DOHH2 (cell line): ENCODE data around the gene HSPA2.
"Not testable (repeated sequence)": the region's sequence is repeated elsewhere in the genome, so short reads cannot be mapped to it uniquely, and the experiment has no call there.

Experiments
- H3F3A ChIP-seq: fragments of 200-600 bp; sonication (generic), shearing (Covaris generic); 2 replicates; pipeline ENCODE4 v1.6.0; 2016; ENCODE audit warnings: antibody characterized with exemption, mild to moderate bottlenecking; ENCODE audit not compliant: control insufficient read depth, insufficient read depth
- H3K27ac ChIP-seq: fragments of 200-600 bp; sonication (generic); 2 replicates; pipeline ENCODE4 v1.5.1; 2014; ENCODE audit warnings: low read depth, mild to moderate bottlenecking, low read length, moderate library complexity
- H3K27me3 ChIP-seq: fragments of 200-600 bp; sonication (generic); 2 replicates; pipeline ENCODE4 v1.6.1; 2014; ENCODE audit warnings: mild to moderate bottlenecking, low read length, mixed read lengths; ENCODE audit not compliant: control insufficient read depth
- H3K36me3 ChIP-seq: fragments of 200-600 bp; sonication (generic); 2 replicates; pipeline ENCODE4 v1.6.1; 2014; ENCODE audit warnings: mild to moderate bottlenecking, low read length, moderate library complexity, mixed read lengths; ENCODE audit not compliant: control insufficient read depth
- H3K4me1 ChIP-seq: fragments of 200-600 bp; sonication (generic); 2 replicates; pipeline ENCODE4 v1.6.1; 2014; ENCODE audit warnings: mild to moderate bottlenecking, low read length, mixed read lengths; ENCODE audit not compliant: control insufficient read depth
- H3K4me2 ChIP-seq: fragments of 200-600 bp; sonication (generic); 2 replicates; pipeline ENCODE4 v1.6.0; 2014; ENCODE audit warnings: mild to moderate bottlenecking, low read length, moderate library complexity
- H3K4me3 ChIP-seq: fragments of 200-600 bp; sonication (generic); 2 replicates; pipeline ENCODE4 v1.5.1; 2014; ENCODE audit warnings: mild to moderate bottlenecking, low read length, mixed read lengths
- H3K79me2 ChIP-seq: fragments of 200-600 bp; sonication (generic); 2 replicates; pipeline ENCODE4 v1.6.1; 2014; ENCODE audit warnings: mild to moderate bottlenecking, low read length, mixed read lengths; ENCODE audit not compliant: control insufficient read depth
- H3K9me2 ChIP-seq: fragments of 200-600 bp; sonication (generic); replicated peaks from 2 replicates; pipeline ENCODE4 v1.6.1; 2014; ENCODE audit warnings: mild to moderate bottlenecking, low read length, mixed read lengths; ENCODE audit not compliant: control insufficient read depth
- H3K9me3 ChIP-seq: fragments of 200-600 bp; sonication (generic); 2 replicates; pipeline ENCODE4 v1.6.1; 2014; ENCODE audit warnings: antibody characterized with exemption, low read length, mixed read lengths; ENCODE audit not compliant: control insufficient read depth, insufficient read depth
- H4K20me1 ChIP-seq: fragments of 200-600 bp; sonication (generic); 2 replicates; pipeline ENCODE4 v1.6.0; 2014; ENCODE audit warnings: low read depth, mild to moderate bottlenecking, antibody characterized with exemption, low read length, moderate library complexity; ENCODE audit not compliant: control insufficient read depth, insufficient read depth
- CTCF ChIP-seq: fragments of 200-600 bp; sonication (generic); IDR thresholded peaks from one replicate; pipeline ENCODE4 v1.5.1; 2014; ENCODE audit warnings: antibody characterized with exemption, mild to moderate bottlenecking, low read depth, low read length; ENCODE audit not compliant: poor library complexity, severe bottlenecking
- EZH2phosphoT487 ChIP-seq: fragments of 200-600 bp; sonication (generic); IDR thresholded peaks from 2 replicates; pipeline ENCODE4 v1.6.1; 2017; ENCODE audit warnings: borderline replicate concordance, mild to moderate bottlenecking, antibody characterized with exemption, low read length, moderate library complexity, mixed read lengths

The HSPA2 gene

GRCh38 chr14:64515053-64515452 is 25.5 kb upstream of the HSPA2 start:
- Histone ChIP-seq H3K4me3 (no peak overlapping the region), H3K36me3 (peaks cover 37% of the 10 kb centered on the region), H3K27me3 (no peaks in the 10 kb centered on the region), H3K4me1 (peaks cover 17% of the 10 kb centered on the region), H3K4me2 (no peak overlapping the region), H3K9me3 (no peaks in the 10 kb centered on the region), H4K20me1 (peaks cover 33% of the 10 kb centered on the region), H3K27ac (no peak overlapping the region), H3K79me2 (peaks cover 97% of the 10 kb centered on the region), H3F3A (peaks cover 8% of the 10 kb centered on the region), H3K9me2 (no peaks in the 10 kb centered on the region)
- TF ChIP-seq CTCF (no peak), EZH2phosphoT487 (no peak)

GRCh38 chr14:64516969-64517368 is 23.6 kb upstream of the HSPA2 start:
- no peak overlapping the region for H3K4me3 ChIP-seq
- no peak overlapping the region for H3K4me2 ChIP-seq
- H3K36me3 ChIP-seq, result peaks cover 36% of the 10 kb centered on the region
- H3K27ac ChIP-seq, result no peak overlapping the region
- H3K9me3 ChIP-seq, result no peaks in the 10 kb centered on the region
- no peak for TF ChIP-seq EZH2phosphoT487
- TF ChIP-seq CTCF, result no peak
- no peaks in the 10 kb centered on the region for H3K27me3 ChIP-seq
- peaks cover 92% of the 10 kb centered on the region for H3K79me2 ChIP-seq
- no peaks in the 10 kb centered on the region; the same call in 1 of the 2 replicates for H3K4me1 ChIP-seq
- 0 out of 2 replicates have a peak, but pooled peaks cover 3% of the 10 kb centered on the region for H3F3A ChIP-seq
- no peaks in the 10 kb centered on the region for H3K9me2 ChIP-seq
- peaks cover 27% of the 10 kb centered on the region for H4K20me1 ChIP-seq

GRCh38 chr14:64517667-64518066 is 22.9 kb upstream of the HSPA2 start:
- H3F3A ChIP-seq, H3K27ac ChIP-seq, H3K9me3 ChIP-seq, H3K4me2 ChIP-seq, H3K27me3 ChIP-seq, H3K4me3 ChIP-seq, H3K9me2 ChIP-seq, H3K4me1 ChIP-seq: not testable (repeated sequence)
- Histone ChIP-seq H3K36me3 (peaks cover 37% of the 10 kb centered on the region), H4K20me1 (peaks cover 21% of the 10 kb centered on the region), H3K79me2 (peaks cover 87% of the 10 kb centered on the region)

- Histone ChIP-seq H3K4me2 (no peak overlapping the region), H4K20me1 (peaks cover 16% of the 10 kb centered on the region; the same call in 1 of the 2 replicates)
Measured at GRCh38 chr14:64518229-64518628, 22.3 kb upstream of the HSPA2 start.

More at GRCh38 chr14:64518229-64518628, 22.3 kb upstream of the HSPA2 start:
- TF ChIP-seq EZH2phosphoT487 (no peak), CTCF (no peak)
- no peak overlapping the region for H3K4me3 ChIP-seq
- peaks cover 37% of the 10 kb centered on the region for H3K36me3 ChIP-seq
- H3K9me2 ChIP-seq, result no peaks in the 10 kb centered on the region
- H3K79me2 ChIP-seq, result peaks cover 87% of the 10 kb centered on the region
- H3K27ac ChIP-seq, result no peak overlapping the region
- H3K27me3 ChIP-seq, result no peaks in the 10 kb centered on the region
- H3K9me3 ChIP-seq, result no peaks in the 10 kb centered on the region
- H3F3A ChIP-seq, result 0 out of 2 replicates have a peak, but pooled peaks cover 6% of the 10 kb centered on the region
- no peaks in the 10 kb centered on the region; the same call in 1 of the 2 replicates for H3K4me1 ChIP-seq
